ENCODE data around the gene STRN4.

The STRN4 gene

DNA sequence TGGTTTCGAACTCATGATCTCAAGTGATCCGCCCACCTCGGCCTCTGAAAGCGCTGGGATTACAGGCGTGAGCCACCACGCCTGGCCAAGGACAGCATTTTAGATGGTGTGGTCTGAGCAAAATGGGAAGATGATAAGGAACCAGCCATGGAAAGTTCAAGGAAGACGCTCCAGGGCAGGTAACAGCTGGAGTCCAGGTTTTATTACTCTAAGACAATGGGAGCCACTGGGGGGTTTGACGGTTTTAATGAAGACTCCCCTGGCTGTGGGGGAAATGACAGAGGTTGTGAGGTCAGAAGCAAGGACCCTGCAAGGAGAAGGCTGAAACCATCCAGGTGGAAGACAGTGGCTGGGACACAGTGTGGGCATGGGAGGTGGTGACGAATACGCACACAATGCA, 50.2 kb downstream of the STRN4 start:
- no peak for DNase-seq
- in situ Hi-C loops (cut with MboI; ENCODE audit: low pct_unique_long_range_greater_than_20kb, low sequenced_read_pairs): no loop called here

GRCh38 chr19:46693760-46694159, 52.5 kb downstream of the STRN4 start:
- no peak for DNase-seq
- in situ Hi-C loops (cut with MboI; ENCODE audit: low pct_unique_long_range_greater_than_20kb, low sequenced_read_pairs): no loop called here

GRCh38 chr19:46692918-46693722, 53.1 kb downstream of the STRN4 start:
- in situ Hi-C loops (cut with MboI; ENCODE audit: low pct_unique_long_range_greater_than_20kb, low sequenced_read_pairs): no loop called here
- no peak for DNase-seq

DNA sequence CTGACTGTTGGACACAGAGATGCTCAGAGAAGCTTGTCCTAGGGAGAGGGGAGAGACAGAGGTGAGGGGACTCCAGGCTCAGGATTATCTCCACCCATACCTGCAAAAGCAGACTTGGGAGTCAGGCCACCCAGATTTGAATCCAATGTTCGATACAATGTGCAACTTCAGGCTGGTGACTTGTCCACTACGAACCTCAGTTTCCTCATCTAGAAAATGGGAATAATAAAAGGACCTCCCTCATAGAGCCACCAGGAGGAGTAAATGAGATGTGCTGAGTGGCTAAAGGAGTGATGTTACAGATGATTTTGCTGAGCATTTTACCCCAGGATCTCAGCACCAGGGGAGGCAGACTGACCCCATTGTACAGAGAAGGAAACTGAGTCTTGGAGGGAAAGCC, 54.3 kb downstream of the STRN4 start:
- in situ Hi-C loops (cut with MboI; ENCODE audit: low pct_unique_long_range_greater_than_20kb, low sequenced_read_pairs): no loop called here
- DNase-seq: no peak

DNA sequence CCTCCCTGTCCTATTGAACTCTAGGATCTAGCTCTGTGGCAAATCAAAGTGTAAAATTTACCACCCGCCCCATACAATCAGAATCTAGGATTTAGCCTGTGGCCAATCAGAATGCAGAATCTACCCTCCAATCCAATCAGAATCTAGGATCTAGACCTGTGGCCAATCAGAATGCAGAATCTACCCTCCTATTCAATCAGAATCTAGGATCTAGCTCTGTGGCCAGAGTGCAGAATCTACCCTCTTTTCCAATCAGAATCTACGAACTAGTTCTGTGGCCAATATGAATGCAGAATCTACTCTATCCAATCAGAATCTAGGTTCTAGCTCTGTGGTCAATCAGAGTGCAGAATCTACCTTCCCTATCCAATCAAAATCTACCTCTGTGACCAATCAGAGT, 55.1 kb downstream of the STRN4 start:
- DNase-seq: no peak
- in situ Hi-C loops (cut with MboI; ENCODE audit: low pct_unique_long_range_greater_than_20kb, low sequenced_read_pairs): no loop called here

DNA sequence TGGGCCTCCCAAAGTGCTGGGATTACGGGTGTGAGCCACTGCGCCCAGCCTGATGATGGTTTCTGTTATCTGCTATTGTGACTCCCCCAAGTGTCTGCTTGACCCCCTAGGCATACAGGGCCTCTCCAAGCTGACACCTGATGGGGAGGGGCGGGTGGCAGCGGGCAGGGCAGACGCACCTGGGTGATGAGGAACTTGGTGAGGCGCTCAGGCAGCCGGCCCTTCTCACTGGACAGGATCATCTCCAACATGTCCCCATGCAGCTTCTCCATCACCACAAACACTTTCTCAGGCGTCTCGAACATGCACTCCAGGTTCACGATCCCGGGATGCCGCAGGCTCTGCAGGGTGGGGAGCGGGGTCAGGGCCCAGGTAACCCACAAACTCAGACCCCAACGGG, 56.9 kb downstream of the STRN4 start:
- DNase-seq: no peak
- in situ Hi-C loops (cut with MboI; ENCODE audit: low pct_unique_long_range_greater_than_20kb, low sequenced_read_pairs): no loop called here

DNA sequence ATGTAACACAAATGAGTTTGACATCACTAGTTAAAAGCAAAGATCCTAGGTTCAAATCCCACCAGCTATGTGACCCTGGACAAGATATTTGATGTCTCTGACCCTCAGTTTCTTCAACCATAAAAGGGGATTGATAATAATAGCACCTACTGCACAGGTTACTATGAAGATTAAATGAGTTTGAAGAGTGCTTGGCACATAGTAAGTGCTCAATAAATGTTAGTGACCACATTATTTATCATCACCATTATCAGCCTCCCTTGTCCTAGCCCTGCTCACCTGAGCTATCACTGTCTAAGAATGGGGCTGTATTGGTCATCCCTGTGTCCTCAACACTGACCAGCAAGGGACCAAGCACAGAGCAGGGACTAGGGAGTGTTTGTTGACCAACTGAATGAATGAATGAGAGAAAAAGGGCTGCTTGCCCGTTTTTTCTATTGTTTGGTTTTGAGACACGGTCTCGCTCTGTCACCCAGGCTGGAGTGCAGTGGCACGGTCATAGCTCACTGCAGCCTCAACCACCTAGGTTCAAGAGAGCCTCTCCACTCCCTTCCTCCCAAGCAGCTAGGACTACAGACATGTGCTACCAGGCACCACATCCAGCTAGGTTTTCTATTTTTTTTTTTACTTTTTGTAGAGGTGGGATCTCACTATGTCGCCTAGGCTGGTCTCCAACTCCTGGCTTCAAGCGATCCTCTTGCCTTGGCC, 58.7 kb downstream of the STRN4 start:
- no peak for DNase-seq
- in situ Hi-C loops (cut with MboI; ENCODE audit: low pct_unique_long_range_greater_than_20kb, low sequenced_read_pairs): no loop called here

DNA sequence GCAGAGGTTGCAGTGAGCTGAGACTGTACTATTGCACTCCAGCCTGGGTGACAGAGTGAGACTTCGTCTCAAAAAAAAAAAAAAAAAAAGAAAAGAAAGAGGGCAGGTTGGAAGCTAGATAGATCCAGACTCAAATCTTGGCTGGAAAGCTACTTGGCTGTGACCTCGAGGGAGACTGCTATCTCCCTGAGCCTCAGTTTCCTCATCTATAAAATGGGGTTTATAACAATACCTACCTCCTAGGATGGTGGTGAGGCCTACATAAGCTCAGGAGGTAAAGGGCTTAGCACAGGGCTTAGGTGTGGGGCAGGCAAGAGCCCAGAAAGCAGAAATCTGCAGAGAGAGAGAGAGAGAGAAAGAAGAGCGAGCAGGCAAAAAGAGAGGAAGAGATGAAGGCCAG, 61.1 kb downstream of the STRN4 start:
- no peak for DNase-seq
- in situ Hi-C loops (cut with MboI; ENCODE audit: low pct_unique_long_range_greater_than_20kb, low sequenced_read_pairs): no loop called here

- DNase-seq: peak; percentile 21
- in situ Hi-C loops (cut with MboI; ENCODE audit: low pct_unique_long_range_greater_than_20kb, low sequenced_read_pairs): no loop called here
These were observed 68.0 kb downstream of the STRN4 start for GRCh38 chr19:46678110-46678732.

- in situ Hi-C loops (cut with MboI; ENCODE audit: low pct_unique_long_range_greater_than_20kb, low sequenced_read_pairs): no loop called here
These were observed 71.7 kb downstream of the STRN4 start for GRCh38 chr19:46674416-46675178.

GRCh38 chr19:46670813-46671212, 75.4 kb downstream of the STRN4 start:
- in situ Hi-C loops (cut with MboI; ENCODE audit: low pct_unique_long_range_greater_than_20kb, low sequenced_read_pairs): no loop called here
- no peak for DNase-seq

More at GRCh38 chr19:46674416-46675178, 71.7 kb downstream of the STRN4 start:
- DNase-seq: no peak

All from KBM-7 (cell line).